Measurements from ENCODE around the gene C1QTNF7. TPM values are rescaled to one million over a fixed set of nuclear protein-coding genes. Genes with fewer than 3 reads are reported as not detected.

The C1QTNF7 gene
- polyA plus RNA-seq, 3 donors = 19.0 to 22.8 (median 20.4) TPM

- DNase-seq = no peak
Observed at GRCh38 chr4:15451181-15451865, 23.5 kb downstream of the C1QTNF7 start.

- no peak for DNase-seq
Observed at GRCh38 chr4:15451866-15452765, 24.3 kb downstream of the C1QTNF7 start.

GRCh38 chr4:15455290-15455689, 27.5 kb downstream of the C1QTNF7 start:
- DNase-seq = no peak

- peak; percentile 61 for DNase-seq
Observed at GRCh38 chr4:15457406-15458201, 29.8 kb downstream of the C1QTNF7 start.

- no peak for DNase-seq
Observed at GRCh38 chr4:15458616-15459015, 30.8 kb downstream of the C1QTNF7 start.

- DNase-seq = no peak
Observed at GRCh38 chr4:15459706-15460105, 31.9 kb downstream of the C1QTNF7 start.

- no peak for DNase-seq
Observed at GRCh38 chr4:15466596-15466995, 38.8 kb downstream of the C1QTNF7 start.

GRCh38 chr4:15469402-15470127, 41.7 kb downstream of the C1QTNF7 start, which contains the start of gene CC2D2A:
CC2D2A (plus strand) TSS chr4:15469882; CDS start chr4:15475933, 6,051 bp downstream.
- peak; percentile 75 for DNase-seq

GRCh38 chr4:15470128-15470475, 42.3 kb downstream of the C1QTNF7 start:
- no peak for DNase-seq

- no peak for DNase-seq
Observed at GRCh38 chr4:15476396-15476795, 48.6 kb downstream of the C1QTNF7 start.

- DNase-seq = no peak
Observed at GRCh38 chr4:15478724-15479088, 50.9 kb downstream of the C1QTNF7 start.

- peak; percentile 92 for DNase-seq
Observed at GRCh38 chr4:15479089-15479912, 51.5 kb downstream of the C1QTNF7 start.

GRCh38 chr4:15479913-15480185, 52.0 kb downstream of the C1QTNF7 start:
- DNase-seq = no peak

- DNase-seq = no peak
Observed at GRCh38 chr4:15481961-15482745, 54.3 kb downstream of the C1QTNF7 start.

GRCh38 chr4:15482842-15483241, 55.0 kb downstream of the C1QTNF7 start:
- DNase-seq = no peak

GRCh38 chr4:15488136-15488535, 60.3 kb downstream of the C1QTNF7 start:
- DNase-seq = no peak

- DNase-seq = no peak
Observed at GRCh38 chr4:15488658-15489470, 61.0 kb downstream of the C1QTNF7 start.

GRCh38 chr4:15489551-15489950, 61.7 kb downstream of the C1QTNF7 start:
- DNase-seq = no peak

- no peak for DNase-seq
Observed at GRCh38 chr4:15493411-15493810, 65.6 kb downstream of the C1QTNF7 start.

Measured in renal pelvis (tissue), 4 donors.